ENCODE results near the gene DYNC1LI1.

GRCh38 chr3:32482693-32483092, 88.0 kb downstream of the DYNC1LI1 start:
- TF ChIP-seq CTCF (IDR thresholded peaks at IDR 0.05) (no peak), POLR2A (IDR thresholded peaks at IDR 0.05) (no peak)

Measured in Peyer's patch (tissue), 4 donors.